ENCODE results near the gene AP4M1.

AP4M1 gene

DNA sequence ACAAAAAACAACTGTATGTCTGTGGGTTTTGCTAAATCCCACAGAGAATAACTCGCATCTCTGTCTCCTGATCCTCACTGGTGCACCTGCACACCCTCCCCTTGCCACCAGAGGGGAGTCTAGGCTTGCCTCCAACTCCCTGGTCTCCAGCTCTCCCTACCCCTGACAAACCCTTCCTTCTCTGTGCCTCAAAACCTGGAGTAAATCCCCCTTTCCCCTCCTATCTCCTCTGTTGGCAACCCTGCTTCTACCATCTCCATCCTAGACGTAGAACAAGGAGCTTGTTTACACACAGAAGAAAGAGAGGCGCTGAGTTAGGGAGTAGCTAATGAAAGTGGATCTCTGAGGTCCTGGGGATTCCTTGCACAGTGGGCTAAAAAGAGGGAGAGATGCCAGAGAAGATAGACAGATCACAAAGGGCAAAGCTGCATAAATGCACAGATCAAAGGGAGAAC, 31.3 kb downstream of the AP4M1 start:
- DNase-seq, result peak; percentile 64

DNA sequence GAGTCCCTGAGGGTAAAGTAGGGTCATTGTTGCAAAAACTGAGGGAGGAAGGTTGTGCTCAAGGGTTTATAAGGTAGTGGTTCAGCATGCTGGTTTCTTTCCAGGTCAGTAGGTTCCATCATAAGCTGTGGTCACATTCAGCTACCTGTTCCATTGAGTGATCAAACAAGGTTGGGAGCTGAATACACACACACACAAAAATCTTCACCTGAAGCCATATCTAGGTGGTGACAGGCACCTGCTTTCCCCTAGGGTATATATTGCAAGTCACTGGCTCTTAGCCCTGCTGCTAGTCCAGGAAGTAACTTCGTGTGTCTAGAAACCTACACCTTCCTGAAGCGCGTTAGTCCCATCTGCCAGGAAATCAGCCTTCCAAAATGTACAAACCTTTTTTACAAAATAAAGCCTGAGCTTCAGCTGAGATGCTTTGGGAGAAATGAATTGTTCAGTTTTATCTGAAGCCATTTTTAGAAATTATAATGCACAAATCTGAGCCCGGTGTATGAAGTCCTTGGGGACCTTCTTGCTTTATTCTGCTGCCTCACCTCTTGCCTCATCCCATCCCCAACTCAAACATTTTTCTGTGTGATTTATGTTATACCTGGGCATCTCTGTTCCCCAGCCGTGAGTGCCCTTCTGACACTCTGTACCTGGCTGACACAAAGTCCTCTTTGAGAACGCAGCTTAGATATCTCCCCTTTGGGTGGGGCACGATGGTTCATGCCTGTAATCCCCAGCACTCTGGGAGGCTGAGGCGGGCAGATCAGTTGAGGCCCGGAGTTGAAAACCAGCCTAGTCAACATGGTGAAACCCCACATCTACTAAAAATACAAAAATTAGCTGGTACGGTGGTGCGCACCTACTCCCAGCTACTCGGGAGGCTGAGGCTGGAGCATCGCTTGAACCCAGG, 36.7 kb downstream of the AP4M1 start:
- no peak for DNase-seq

DNA sequence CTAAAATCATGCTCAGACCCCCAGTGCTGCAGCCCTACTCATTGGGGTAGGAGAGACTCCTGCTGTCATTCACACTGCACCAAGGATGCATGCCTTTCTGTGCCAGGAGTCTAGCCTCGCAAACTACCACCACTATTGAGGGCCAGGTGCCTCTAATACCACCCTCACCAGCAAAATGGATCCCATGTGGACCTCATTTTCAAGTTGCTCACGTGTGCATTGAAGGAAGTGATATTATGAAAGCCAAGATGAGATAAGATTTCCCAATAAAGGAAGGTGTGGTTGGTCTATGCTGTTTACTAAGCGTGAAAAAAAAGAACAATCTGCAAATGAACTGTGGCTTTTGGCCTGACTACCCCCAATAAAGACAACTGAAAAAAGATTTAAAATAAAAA, 40.1 kb downstream of the AP4M1 start:
- DNase-seq, result no peak

DNA sequence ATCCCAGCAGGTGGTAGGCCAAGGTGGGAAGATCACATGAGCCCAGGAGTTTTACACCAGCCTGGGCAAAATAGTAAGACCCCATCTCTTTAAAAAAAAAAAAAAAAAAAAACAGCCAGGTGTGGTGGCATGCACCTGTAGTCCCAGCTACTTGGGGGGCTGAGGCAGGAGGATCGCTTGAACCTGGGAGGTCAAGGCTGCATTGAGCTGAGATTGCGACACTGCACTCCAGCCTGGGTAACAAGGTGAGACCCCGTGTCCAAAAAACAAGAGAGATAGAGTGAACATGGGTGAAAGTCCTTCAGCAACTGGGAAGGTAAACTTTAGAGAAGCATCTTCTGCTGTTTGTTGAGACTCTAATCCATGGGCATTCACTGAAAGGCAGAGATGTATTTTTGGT, 41.0 kb downstream of the AP4M1 start:
- DNase-seq, result no peak

DNA sequence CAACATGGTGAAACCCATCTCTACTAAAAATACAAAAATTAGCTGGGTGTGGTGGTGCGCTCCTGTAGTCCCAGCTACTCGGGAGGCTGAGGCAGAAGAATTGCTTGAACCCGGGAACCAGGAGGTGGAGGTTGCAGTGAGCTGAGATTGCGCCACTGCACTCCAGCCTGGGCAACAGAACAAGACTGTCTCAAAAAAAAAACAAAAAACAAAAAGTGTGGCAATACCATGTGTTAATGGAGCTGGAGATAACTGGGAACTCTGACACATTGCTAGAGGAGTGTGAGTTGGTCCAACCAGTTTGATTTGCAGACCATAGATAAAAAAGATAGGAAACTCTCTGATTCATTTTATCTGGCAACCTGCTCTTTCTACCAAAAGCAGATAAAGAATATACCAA, 44.9 kb downstream of the AP4M1 start:
- DNase-seq, result peak; percentile 38

DNA sequence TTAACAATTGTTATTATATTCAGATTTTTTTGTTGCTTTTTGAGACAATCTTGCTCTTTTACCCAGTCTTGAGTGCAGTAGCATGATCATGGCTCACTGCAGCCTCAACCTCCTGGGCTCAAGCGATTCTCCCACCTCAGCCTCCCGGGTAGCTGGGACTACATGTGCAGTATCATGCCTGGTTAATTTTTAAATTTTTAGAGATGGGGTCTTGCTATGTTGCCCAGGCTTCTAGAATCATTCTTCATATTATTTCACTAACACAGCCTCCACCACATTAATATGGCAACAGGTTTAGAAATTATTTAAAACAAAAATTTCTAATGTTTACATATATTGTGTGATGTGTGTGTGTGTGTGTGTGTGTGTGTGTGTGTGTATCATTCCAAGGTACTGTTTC, 45.8 kb downstream of the AP4M1 start:
- DNase-seq, result no peak

DNA sequence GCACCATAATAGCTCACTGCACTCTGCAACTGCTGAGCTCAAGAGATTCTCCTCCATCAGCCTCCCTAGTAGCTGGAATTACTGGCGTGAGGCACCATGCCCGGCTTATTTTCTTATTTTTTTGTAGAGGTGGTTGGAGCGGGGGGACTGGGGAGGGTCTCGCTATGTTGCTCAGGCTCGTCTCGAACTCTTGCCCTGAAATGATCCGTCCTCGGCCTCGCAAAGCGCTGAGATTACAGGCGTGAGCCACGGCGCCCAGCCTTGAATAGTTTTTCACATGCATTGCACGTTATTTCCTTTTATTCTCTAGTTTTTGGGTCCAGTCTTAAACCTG, 46.7 kb downstream of the AP4M1 start:
- DNase-seq, result no peak

DNA sequence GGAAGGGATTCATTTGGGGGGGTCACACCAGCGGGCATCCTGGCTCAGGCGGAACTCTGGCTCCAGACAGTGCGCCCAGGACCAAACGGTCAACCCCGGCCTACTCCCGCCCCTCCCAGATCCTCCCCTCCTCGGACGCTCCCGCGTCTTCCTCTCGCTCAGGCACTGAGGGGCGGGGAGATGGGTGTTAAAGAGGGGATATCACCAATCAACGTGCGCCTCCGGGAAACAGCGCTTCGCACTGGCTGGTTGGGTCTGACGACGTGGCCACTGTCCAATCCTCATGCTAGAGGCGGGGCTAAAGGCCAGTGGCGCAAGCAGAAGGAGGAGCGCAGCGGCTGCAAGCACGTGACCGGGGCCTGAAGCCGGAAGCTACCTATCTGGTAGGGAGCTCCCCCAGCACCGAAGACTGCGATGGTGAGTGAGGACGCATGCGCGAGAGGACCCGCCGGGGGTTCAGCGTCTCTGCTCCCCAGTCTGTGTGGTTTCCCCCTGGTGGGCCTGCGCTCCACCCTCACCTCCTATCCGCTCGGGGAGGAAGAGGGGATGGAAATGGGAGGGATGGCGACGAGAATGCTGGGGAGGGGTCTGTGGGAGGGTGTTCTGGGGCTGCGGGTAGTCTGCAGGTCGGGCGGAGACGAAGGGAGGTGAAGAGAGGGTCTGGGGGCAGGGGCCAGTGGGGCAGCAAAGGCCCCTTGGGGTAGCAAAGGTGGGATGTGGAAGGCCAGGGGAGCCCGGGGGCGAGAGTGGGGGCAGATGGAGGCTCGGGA, 47.3 kb downstream of the AP4M1 start, which contains the start of gene LAMTOR4:
LAMTOR4 (plus strand) TSS at position 360 of the 770 bp plus-strand sequence; CDS start at position 415, 55 bp downstream.
- DNase-seq, result peak; percentile 99

DNA sequence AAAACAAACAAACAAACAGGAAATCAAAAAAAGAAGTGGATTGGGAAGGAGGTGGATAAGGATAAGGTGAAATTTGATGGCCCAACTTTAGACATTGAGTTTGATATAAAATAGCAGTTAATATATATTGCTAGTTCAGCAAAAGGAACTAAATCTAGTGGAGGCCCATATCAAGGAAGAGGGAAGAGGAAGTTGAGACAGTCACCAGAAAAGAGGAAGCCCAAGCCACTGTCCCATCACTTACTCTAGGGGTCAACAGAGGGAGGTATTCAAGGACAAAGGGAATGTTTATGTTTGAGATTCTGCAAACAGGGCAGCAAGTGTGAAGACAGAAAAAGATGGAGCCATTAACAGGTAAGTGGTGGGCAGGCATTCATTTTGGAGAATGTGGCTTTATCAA, 51.0 kb downstream of the AP4M1 start:
- DNase-seq, result no peak

DNA sequence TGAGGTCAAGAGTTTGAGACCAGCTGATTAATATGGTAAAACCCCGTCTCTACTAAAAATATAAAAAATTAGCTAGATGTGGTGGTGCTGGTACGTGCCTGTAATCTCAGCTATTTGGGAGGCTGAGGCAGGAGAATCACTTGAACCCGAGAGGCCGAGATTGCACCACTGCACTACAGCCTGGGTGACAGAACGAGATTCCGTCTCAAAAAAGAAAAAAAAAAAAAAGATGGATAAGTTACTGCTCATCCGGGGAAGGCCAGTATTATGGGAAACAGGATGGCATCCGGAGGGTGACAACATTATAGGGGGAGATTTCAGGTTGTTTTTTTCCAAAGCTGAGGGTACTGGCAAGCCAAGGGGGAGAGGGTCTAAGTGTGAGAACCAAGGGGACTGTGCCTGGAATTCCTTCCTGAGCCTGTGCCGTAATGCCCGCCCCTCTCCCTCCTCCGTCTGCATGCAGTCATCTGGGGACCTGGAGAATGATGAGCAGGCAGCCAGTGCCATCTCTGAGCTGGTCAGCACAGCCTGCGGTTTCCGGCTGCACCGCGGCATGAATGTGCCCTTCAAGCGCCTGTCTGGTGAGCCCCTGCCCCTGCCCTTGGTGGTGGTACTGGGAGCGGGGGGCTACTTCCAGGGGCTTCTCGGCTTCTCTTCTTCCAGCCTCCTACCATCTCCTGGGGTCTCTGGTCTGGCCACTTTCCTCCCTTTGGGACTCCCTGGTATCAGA, 51.7 kb downstream of the AP4M1 start:
- DNase-seq, result no peak

DNA sequence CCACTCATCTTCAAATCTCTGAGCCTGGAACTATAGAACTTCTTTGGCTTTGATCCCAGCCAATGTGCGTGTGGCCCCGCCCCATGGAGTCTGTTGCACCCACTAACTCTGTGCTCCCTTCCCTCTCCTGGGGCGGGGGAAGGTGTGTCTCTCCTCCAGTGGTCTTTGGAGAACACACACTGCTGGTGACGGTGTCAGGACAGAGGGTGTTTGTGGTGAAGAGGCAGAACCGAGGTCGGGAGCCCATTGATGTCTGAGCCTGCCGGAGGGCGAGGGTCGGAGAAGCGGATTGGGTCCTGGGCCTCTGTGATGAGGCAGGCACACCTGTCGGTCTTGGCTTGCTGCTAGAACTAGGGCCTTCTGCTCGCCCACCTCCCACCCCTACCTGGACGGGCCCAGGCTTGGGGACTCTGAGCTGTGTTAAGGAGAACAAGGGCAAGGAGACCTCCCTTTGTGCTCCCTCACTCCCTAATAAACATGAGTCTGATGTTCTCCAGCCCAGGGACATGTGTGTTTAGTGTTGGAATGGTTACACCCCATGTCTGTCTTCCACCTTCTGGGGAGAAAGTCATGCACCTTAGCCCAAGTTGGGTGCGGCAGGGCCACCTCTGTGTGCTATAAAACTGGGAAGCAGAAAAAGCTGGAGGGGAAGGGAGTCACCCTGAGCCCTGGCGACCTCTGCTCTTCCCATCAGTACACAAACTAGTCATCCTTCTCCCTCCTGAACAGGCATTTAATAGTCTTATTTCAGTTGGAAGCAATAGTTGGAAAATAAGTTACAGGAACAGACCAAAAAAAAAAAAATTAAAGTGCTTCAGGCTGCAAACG, 52.5 kb downstream of the AP4M1 start:
- DNase-seq, result no peak

DNA sequence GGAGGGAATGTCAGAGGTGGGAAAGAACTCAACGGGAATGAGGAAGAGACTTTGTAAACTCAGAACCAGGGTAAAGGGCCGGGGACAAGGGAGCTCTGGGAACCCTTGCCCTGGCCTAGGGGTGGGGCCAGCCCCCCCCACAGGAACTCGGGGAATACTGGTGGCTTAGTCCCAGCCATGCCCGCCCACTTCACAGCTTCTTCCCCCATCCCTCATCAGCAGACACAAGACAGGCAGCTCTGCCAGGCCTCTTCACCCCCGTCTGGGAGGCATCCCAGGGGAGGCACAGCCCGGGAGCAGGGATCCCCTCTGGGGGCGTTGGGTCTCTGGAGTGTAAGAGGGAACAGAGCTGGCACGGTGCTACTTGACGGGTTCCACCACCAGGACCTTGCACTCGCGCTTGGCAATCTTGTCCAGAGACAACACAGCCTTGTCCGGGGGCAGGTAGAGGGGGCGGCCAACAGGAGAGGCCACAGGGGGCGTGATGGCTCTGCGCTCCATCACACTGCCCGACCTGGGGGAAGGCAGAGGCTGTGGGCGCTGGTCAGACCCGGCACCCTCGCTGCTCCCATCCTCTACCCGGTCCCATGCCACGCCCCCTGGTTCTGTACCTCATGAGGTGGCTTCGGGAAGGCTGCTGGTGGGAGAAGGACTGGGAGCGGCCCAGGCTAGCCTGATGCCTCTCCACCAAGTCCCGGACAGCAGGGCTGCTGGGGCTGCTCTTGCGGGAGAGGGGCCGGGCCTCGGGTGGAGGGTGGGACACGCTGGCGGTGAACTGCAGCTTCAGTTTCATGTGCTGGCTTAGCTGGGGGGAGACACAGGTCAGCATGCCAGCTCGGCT, 53.4 kb downstream of the AP4M1 start:
- DNase-seq, result no peak

DNA sequence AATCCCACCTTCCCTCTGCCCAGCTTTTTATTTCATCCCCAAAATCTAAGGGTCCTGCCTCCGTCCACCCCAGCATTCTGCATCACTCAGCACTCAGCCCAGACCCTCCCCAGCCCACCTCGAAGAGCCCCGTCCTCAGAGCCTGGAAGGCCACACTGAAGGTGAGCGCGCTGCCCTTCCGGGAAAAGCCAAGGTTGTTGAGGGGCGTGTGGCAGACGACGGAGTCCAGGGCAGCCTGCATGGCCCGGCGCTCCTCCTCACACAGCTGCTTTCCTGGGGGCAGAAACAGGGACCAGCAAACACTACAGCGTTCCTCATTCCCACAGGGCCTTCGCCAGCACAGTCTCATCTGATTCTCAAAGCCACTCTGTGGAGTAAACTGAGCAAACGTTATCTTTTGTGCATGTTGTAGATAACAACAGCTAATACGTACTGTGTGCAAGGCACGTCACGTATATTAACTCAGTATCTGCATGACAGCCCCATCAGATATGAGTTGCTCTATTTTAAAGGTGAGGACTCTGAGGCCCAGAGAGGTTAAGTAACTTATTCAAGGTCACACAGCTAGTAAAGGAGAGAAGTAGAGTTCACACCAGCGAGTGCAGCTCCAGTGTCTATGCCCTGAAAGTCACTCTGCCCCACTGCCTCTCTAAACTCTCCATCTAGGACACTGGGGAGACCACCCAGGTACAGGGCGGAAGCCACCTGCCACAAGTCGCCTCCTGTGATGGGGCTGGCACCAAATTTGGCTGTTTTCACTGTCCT, 54.3 kb downstream of the AP4M1 start:
- DNase-seq, result no peak

DNA sequence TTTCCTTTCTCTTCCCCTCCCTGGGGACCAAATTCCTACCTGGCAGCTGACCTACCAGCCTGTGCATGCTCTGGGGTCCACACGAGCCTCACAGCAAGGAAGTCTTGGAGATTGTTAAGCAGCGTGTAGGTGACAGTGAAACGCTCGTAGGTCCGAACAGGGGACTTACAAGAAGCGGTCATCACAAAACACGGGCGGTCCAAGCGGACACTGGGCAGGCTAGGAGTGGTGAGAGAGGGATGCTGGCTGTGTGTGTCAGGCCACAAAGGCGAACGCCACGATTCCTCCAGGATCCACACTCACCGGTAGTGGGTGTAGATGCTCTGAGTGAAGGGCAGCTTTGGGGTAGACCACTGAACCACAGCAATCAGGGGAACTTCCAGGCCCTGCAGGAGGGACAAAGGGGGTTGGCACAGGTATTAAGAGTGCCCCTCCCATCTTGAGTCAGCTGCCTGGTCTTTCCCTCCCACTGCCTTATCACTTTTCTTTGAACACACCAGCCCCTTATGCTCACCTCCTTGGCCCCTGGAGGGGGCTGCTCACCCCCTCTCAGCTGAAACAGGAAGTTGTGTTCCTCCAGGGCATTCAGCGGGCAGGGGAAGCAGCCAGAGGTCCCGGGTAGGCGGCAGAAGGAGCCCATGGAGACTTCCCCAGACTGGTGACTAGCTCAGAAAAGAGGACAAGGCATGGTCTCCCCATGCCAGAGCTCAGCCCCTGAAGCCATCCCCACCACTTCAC, 55.1 kb downstream of the AP4M1 start:
- DNase-seq, result no peak

DNA sequence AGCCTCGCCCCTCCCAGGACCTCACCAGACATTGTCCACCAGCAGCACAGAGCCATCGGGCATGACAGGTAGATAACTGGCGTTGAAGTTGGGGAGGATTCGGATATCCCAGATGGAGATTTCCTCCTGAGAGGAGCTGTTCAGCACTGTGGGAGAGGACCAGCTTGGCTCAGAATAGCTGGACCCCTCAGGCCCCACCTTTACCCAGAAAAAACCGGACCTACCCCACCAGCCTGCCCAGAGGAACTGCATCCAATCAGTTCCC, 55.6 kb downstream of the AP4M1 start:
- DNase-seq, result no peak

DNA sequence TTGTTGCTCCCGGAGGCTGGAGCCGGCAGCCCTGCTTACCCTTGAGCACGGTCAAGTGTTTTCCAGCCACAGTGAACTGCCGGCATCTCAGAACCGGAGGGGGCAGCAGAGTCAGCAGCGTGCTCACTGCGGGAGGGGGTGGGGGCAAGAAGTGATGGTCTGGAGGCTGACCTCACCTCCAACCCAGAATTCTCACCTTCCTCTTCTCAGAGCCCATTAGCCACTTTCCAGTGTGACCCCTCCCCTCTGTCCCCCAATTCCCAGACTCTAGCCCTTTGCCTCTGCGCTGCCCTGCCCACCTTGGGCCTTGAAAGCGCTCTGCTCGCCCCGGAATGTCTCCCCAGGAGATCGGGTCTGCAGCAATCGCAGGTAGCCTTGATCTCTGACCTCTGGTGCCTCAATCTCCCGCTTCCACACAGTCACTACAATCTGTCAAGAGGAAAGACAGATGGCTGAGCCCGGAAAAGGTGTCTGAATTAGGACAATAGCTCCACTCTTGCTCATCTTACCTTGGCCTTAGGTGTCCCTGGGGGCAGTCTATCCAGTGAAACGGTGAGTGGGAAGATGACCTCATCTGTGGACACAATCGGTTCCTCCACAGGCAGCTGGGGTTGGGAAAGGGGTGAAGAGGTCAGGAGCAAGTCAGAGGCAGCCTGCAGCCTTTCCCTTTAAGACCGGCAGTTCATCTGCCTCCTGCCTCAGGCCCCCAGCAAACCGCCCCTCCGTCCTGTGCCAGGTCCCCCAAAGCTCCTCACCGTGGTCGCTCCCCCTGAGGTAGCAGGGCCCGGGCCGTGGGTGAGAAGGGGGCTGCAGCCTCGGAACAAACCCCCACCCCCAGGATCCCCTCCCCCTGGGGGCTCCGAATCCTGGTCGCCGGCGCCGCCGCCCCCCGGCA, 56.1 kb downstream of the AP4M1 start:
- DNase-seq, result peak; percentile 72

Measured in HCEC 1CT (cell line).